HG03457 (cell line): ENCODE data around the gene B9D2.
"Not testable (repeated sequence)": the region's sequence is repeated elsewhere in the genome, so short reads cannot be mapped to it uniquely, and the experiment has no call there.

ENCODE experiments used
- ATAC-seq: cut with Tn5 transposase; IDR thresholded peaks from one replicate; pipeline ENCODE4 v1.9.1; 2021; ENCODE audit warnings: moderate number of reproducible peaks; ENCODE audit not compliant: unreplicated experiment

The B9D2 gene

DNA sequence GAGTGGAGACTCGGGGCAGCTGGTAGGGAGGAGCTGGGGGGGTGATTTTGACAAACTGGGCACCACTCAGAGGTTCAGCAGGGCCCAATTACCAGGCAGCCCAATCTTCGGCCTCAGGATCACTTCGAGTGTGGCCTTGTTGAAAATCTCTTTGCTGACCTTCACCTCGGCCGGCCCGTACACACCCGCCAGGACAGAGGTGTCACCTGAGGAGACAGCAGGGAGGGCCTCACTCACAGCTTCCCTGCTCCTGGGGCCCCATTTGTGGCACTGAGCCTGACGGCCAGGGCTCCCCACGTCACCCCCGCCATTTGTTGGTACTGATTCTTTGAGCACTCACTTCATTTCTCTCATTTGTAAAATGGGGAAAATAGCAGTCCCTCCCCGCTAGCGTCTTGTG is 28.8 kb upstream of the B9D2 start:
- no peak for ATAC-seq

DNA sequence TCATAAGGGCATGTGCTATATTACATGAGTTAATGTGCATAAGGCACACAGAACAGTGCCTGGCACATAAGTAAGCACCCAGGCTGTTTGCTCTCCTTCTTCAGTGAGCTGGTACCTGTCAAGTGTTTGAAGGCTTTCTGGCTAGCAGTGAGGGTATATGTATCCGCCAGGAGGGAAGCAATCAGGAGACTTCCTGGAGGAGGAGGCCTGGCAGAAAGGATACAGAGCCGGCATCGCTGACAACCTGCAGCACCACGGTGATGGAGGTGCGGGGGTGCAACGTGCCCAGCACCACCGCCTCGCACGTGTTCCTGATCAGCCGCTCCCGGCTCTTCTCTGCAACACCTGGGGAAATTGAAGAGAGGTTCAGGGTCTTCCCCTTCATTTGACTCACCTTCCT is 27.7 kb upstream of the B9D2 start:
- ATAC-seq = no peak

- ATAC-seq = no peak
These were observed 22.5 kb upstream of the B9D2 start for GRCh38 chr19:41386442-41386841.

DNA sequence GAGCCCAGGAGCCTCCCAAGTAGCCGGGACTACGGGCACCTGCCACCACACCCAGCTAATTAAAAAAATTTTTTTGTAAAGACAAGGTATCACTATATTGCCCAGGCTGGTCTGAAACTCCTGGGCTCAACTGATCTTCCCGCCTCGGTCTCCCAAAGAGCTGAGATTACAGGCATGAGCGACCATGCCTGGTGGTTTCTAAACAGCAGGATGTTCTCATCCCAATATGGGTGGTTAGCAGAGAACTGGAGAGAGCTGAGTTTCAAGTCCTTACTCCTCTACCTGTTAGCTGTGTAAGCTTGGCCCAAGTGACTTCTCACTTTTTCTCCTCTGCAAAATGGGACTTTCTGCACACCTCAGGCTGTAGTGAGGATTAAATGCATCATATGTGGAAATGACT is 20.4 kb upstream of the B9D2 start:
- no peak for ATAC-seq

DNA sequence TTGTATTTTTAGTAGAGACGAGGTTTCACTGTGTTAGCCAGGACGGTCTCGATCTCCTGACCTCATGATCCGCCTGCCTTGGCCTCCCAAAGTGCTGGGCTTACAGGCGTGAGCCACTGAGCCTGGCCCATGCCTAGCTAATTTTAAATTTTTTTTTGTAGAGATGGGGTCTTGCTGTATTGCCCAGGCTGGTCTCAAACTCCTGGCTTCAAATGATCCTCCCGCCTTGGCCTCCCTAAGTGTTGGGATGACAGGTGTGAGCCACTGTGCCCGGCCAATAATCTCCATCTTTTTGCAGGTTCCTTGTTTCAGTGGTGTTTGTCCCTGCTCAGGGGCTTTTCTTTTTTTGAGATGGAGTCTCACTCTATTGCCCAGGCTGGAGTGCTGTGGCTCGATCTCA is 17.6 kb upstream of the B9D2 start:
- ATAC-seq = not testable (repeated sequence)

GRCh38 chr19:41377977-41378709 is 14.2 kb upstream of the B9D2 start:
- ATAC-seq = no peak

DNA sequence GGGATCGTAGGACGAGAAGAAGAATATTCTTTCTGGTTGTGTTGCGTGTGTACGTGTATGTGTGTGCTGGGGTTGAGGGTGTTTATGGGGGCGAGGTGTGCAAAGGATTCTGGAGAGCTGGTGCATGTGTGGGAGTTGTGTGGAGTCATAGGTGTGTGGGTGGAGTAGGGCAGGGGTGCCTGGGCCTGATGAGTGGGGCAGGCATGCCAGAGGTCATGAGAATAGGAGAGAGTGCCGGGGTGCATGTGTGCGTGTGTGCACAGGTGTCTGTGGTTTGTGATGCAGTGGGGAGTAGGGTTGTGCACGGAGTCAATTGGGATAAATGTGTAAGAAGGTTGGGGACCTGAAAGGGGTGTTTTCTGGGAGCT is 13.0 kb upstream of the B9D2 start:
- ATAC-seq = no peak

DNA sequence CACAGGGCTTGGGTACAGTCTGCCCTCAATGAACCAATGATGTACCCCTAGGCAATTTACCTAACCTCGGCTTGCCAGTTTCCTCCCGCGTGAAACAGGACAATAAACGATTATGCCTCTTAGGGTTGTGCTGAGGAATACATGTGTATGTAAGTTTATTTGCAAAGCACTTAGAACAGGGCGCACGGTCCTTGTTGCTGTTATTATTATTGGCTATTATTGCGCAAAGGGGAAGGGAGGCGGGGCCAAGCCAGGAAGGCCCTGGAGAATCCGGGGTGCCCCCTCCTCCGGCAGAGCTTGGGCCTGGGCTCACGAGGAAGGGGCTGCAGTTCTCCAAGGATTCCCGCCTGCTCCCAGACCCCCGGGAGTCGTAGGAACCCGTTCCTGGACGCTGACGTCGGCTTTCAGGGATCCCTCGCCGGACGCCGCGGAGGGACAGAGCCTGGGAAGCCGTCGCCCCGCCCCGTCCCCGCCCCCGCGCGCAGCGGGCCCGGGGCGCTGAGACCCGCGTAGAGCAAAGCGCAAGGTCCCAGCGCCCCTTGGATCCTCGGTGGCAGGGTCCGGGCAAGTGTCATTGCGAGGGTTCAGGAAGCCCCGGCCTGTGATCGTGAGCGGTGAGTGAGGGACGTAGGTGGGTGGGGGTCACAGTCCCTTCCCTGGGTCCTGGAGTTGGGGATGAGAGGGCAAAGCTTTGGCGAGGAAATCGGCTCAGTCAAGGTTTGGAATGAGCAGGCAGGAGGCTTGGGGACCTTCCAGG is 12.5 kb upstream of the B9D2 start, which contains the start of gene TMEM91:
Gene TMEM91, plus strand, starts transcription at position 293 of the 757 bp plus-strand sequence. CDS start 1,777 bp downstream, outside the sequence.
- no peak for ATAC-seq

DNA sequence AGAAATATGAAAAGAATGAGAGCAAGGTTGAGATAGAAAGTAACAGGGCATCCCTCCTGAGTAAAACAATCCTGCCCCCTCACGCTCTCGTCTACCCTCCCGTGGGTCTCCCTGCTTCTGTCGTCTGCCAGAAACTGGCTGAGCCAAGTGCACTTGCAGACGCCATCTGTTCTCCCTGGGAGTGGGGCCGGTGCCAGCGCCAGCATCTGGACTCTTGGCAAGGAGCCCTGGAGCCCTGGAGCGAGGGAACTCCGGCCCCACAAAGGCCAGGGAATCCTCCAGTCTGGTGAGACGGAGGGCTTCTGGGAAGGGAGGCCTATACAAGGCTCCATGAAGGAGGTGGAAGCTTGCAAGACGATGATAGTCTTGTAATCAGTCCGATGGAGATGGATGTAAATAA is 10.0 kb upstream of the B9D2 start:
- no peak for ATAC-seq

- no peak for ATAC-seq
These were observed 8.6 kb upstream of the B9D2 start for GRCh38 chr19:41372501-41372900.

DNA sequence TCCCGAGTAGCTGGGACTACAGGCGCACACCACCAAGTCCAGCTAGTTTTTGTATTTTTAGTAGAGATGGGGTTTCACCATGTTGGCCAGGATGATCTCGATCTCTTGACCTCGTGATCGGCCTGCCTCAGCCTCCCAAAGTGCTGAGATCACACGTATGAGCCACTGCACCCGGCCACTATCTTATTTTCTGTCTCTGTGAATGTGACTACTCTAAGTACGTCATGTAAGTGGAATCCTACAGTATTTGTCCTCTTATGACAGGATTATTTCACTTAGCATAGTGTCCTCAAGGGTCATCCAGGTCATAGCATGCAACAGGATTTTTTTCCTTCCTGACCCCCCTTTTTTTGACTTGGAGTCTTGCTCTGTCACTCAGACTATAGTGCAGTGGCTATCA is 7.6 kb upstream of the B9D2 start:
- no peak for ATAC-seq

DNA sequence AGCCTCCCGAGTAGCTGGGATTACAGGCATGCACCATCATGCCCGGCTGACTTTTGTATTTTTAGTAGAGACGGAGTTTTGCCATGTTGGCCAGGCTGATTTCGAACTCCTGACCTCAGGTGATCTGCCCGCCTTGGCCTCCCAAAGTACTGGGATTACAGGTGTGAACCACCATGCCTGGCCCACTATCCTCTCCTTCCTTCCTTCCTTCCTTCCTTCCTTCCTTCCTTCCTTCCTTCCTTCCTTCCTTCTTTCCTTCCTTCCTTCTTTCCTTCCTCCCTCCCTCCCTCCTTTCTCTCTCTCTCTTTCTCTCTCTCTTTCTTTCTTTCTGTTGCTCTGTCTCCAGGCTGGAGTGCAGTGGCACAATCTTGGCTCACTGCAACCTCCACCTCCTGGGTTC is 7.2 kb upstream of the B9D2 start:
- not testable (repeated sequence) for ATAC-seq

- ATAC-seq = no peak
These were observed 5.8 kb upstream of the B9D2 start for GRCh38 chr19:41369769-41370168.

GRCh38 chr19:41367848-41368301 is 3.9 kb upstream of the B9D2 start:
- no peak for ATAC-seq

DNA sequence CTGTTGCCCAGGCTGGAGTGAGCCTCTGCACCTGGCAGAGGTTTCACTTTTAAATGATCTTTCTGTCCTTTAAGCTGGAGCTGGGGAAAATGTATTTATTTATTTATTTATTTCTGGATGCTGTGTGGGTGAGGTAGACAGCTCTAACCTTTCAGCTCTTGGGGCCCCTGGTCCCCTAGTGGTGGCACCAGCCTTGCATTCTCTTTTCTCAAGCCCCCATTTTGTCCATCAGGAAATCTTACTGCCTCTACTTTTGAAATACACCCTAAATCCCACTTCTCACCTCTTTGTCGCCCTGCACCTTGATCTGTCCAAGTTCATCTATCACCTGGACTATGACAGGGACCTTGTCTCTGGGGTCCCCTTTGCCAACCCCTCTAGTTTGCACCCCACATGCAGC is 2.1 kb upstream of the B9D2 start:
- ATAC-seq = no peak

- peak; percentile 3 for ATAC-seq
These were observed 809 bp upstream of the B9D2 start for GRCh38 chr19:41364524-41365391.

DNA sequence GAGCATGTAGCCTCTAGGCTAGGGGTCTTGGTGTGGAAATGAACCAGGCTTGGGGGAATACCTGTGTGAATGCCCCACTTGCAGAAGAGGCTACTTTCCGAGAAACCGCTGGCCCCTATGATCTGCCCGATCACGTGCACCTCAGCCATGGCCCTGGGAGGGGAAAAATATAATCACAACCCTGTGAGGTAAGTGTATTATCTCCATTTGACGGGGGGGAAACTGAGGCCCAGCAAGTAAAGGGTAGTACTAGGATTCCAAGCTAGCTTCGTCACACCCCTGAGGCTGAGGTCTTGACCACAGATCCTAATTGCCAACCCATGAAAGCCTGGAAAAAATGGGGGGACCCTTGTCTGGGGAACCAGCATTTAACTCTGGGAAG is 587 bp downstream of the B9D2 start:
- ATAC-seq = no peak

- no peak for ATAC-seq
These were observed 1.7 kb downstream of the B9D2 start for GRCh38 chr19:41362143-41362847.

GRCh38 chr19:41359741-41360140 is 4.2 kb downstream of the B9D2 start:
- no peak for ATAC-seq

DNA sequence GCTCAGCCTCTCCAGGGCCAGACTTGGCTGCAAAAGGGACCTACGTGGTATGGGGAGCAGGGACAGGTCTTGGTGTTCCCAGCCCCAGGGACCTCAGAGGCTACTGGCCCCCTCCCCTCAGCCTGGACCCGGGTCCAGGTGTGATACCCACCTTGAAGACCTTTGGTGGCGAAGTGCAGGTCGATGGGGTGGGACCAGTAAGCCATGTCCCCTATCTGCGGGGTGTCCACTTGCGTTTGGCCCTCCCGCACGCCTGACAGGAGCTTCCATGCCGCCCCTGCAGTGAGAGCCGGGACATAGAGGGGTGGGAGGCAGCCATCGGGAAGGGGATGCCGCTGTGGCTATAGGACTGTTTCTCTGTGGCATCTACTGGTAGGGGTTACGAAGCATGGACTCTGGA is 6.2 kb downstream of the B9D2 start:
- no peak for ATAC-seq
